GM19023 (cell line): ENCODE results near the gene PEX10.

Experiments
- ATAC-seq: cut with Tn5 transposase; IDR thresholded peaks from one replicate; pipeline ENCODE4 v1.9.1; 2021; ENCODE audit warnings: mild to moderate bottlenecking, moderate library complexity; ENCODE audit not compliant: unreplicated experiment

The PEX10 gene

GRCh38 chr1:2376261-2376741 lies 36.1 kb downstream of the PEX10 start:
- ATAC-seq: no peak

- ATAC-seq: no peak
Observed at GRCh38 chr1:2375923-2376260, 36.5 kb downstream of the PEX10 start.

- no peak for ATAC-seq
Observed at GRCh38 chr1:2375246-2375922, 37.0 kb downstream of the PEX10 start.

GRCh38 chr1:2374252-2375155 lies 37.9 kb downstream of the PEX10 start:
- ATAC-seq: no peak

GRCh38 chr1:2373551-2374251 lies 38.7 kb downstream of the PEX10 start:
- ATAC-seq: no peak

GRCh38 chr1:2372551-2373490 lies 39.5 kb downstream of the PEX10 start:
- no peak for ATAC-seq

- ATAC-seq: no peak
Observed at GRCh38 chr1:2368053-2368744, 44.2 kb downstream of the PEX10 start.

- no peak for ATAC-seq
Observed at GRCh38 chr1:2363847-2364513, 48.4 kb downstream of the PEX10 start.

- ATAC-seq: no peak
Observed at GRCh38 chr1:2360588-2361364, 51.6 kb downstream of the PEX10 start.

- no peak for ATAC-seq
Observed at GRCh38 chr1:2358651-2359640, 53.4 kb downstream of the PEX10 start.

- no peak for ATAC-seq
Observed at GRCh38 chr1:2358072-2358471, 54.3 kb downstream of the PEX10 start.

GRCh38 chr1:2356911-2357845 lies 55.2 kb downstream of the PEX10 start:
- no peak for ATAC-seq

GRCh38 chr1:2356401-2356800 lies 56.0 kb downstream of the PEX10 start:
- ATAC-seq: no peak

GRCh38 chr1:2355373-2356261 lies 56.7 kb downstream of the PEX10 start:
- ATAC-seq: no peak
